Lung (tissue), 12 donors: Measurements from ENCODE around the gene LHFPL3. TPM values are rescaled to one million over a fixed set of nuclear protein-coding genes. Genes with fewer than 3 reads are reported as not detected.
A peak's percentile ranks its signal among the peaks of the same experiment; 100 is the strongest.
"Not testable (repeated sequence)": the region's sequence is repeated elsewhere in the genome, so short reads cannot be mapped to it uniquely, and the experiment has no call there.

Source experiments
- ATAC-seq: fragments of 200-7000 bp; cut with Tn5 transposase; one replicate; pipeline ENCODE4 v1.9.1; 2020; ENCODE audit warnings: moderate number of reproducible peaks; ENCODE audit not compliant: insufficient read depth, low FRiP score
- DNase-seq, 3 donors: peaks; one replicate each; pipeline ENCODE4 v3.0.0-alpha.2; 2013 to 2017
- H3K27ac ChIP-seq, 2 donors: one replicate each; pipeline ENCODE4 v1.5.1; 2013; ENCODE audit warnings: mild to moderate bottlenecking in 2 of 2, moderate library complexity in 2 of 2, control low read depth in 1 of 2, inconsistent platforms in 1 of 2, low read depth in 1 of 2, low read length in 1 of 2
- H3K27me3 ChIP-seq, 3 donors: one replicate each; pipeline ENCODE4 v1.5.1; 2013; ENCODE audit warnings: low read length in 2 of 3; ENCODE audit not compliant: control insufficient read depth in 3 of 3, insufficient read depth in 3 of 3
- H3K36me3 ChIP-seq, 4 donors: one replicate each; pipeline ENCODE4 v1.5.1; 2013; ENCODE audit warnings: low read length in 4 of 4, mild to moderate bottlenecking in 1 of 4, moderate library complexity in 1 of 4; ENCODE audit not compliant: control insufficient read depth in 4 of 4, insufficient read depth in 4 of 4
- H3K4me1 ChIP-seq, 5 donors: one replicate each; pipeline ENCODE4 v1.5.1; 2013; ENCODE audit warnings: low read length in 5 of 5, mild to moderate bottlenecking in 2 of 5, moderate library complexity in 1 of 5; ENCODE audit not compliant: control insufficient read depth in 5 of 5, insufficient read depth in 5 of 5
- H3K4me3 ChIP-seq: one replicate; pipeline ENCODE4 v1.5.1; 2013; ENCODE audit warnings: mild to moderate bottlenecking, control low read depth, moderate library complexity
- H3K9ac ChIP-seq, 2 donors: one replicate each; pipeline ENCODE4 v1.5.1; 2013; ENCODE audit warnings: low read length in 2 of 2, control low read depth in 1 of 2; ENCODE audit not compliant: insufficient read depth in 1 of 2
- H3K9me3 ChIP-seq, 4 donors: one replicate each; pipeline ENCODE4 v1.5.1; 2013; ENCODE audit warnings: low read length in 3 of 4, mild to moderate bottlenecking in 1 of 4, moderate library complexity in 1 of 4; ENCODE audit not compliant: control insufficient read depth in 4 of 4, insufficient read depth in 3 of 4
- CTCF ChIP-seq: IDR thresholded peaks from 2 replicates; pipeline ENCODE4 v1.5.1; 2012; ENCODE audit warnings: mild to moderate bottlenecking; ENCODE audit errors: control extremely low read depth, extremely low read depth
- WGBS, 2 donors: extraction: QIAGEN DNeasy Blood & Tissue Kit; methylation state at CpG; one replicate each; pipeline ENCODE4 v1.1.7; 2013; 5-methylcytosine and 5-hydroxymethylcytosine counted together
- polyA plus RNA-seq, 2 donors: library from polyadenylated mRNA; stranded (reverse); fragments of 200-250 nt; gene quantifications; one replicate each; pipeline ENCODE4 v1.2.1, GENCODE V29; 2013
- total RNA-seq, 2 donors: library from RNA; depleted of rRNA in 1 of 2; stranded (reverse); fragments of >200 nt in 1 of 2; gene quantifications; one replicate each; pipeline ENCODE4 v1.2.1, GENCODE V29; 2014 to 2021
- donor health status: control.
- donor health status: control.
- donor health status: Bipolar disorder and iron deficiency.
- donor health status: healthy.
- donor health status: DM: yes; HTN: yes; CAD: no.

The LHFPL3 gene
- total and polyA plus RNA-seq, 4 donors: not detected

GRCh38 chr7:104934665-104935064, 606.3 kb downstream of the LHFPL3 start:
- ATAC-seq: no peak
- H3K9me3 ChIP-seq: peaks cover 0 to 4% (median 0%) of the 10 kb centered on the region in 4 donors
- TF ChIP-seq CTCF: no peak
- H3K4me3 ChIP-seq: no peak overlapping the region
- no peak overlapping the region for H3K27ac ChIP-seq
- no peak for DNase-seq
- WGBS, 2 donors: 87 to 90% methylated on average over 7 of the region's 7 CpGs
- H3K36me3 ChIP-seq: no peaks in the 10 kb centered on the region
- H3K4me1 ChIP-seq: peaks cover 0 to 3% (median 0%) of the 10 kb centered on the region in 5 donors
- H3K9ac ChIP-seq: no peak overlapping the region
- H3K27me3 ChIP-seq: no peaks in the 10 kb centered on the region

GRCh38 chr7:104935276-104935675, 606.9 kb downstream of the LHFPL3 start:
- H3K4me3 ChIP-seq: no peak overlapping the region
- ATAC-seq (no peak), DNase-seq (no peak)
- H3K27me3 ChIP-seq: no peaks in the 10 kb centered on the region
- H3K4me1 ChIP-seq: peaks cover 0 to 3% (median 0%) of the 10 kb centered on the region in 5 donors
- TF ChIP-seq CTCF: no peak
- no peak overlapping the region for H3K27ac ChIP-seq
- peaks cover 0 to 4% (median 0%) of the 10 kb centered on the region in 4 donors for H3K9me3 ChIP-seq
- no peak overlapping the region for H3K9ac ChIP-seq
- no peaks in the 10 kb centered on the region for H3K36me3 ChIP-seq

- Histone ChIP-seq H3K4me3 (no peak overlapping the region), H3K36me3 (no peaks in the 10 kb centered on the region), H3K9me3 (peaks cover 0 to 4% (median 0%) of the 10 kb centered on the region in 4 donors), H3K4me1 (peaks cover 0 to 3% (median 0%) of the 10 kb centered on the region in 5 donors), H3K27ac (peak overlapping the region in 1 of 2 donors; percentile 29), H3K27me3 (no peaks in the 10 kb centered on the region), H3K9ac (no peak overlapping the region)
- WGBS, 2 donors: 78% methylated on average over 8 of the region's 8 CpGs
- no peak for TF ChIP-seq CTCF
- no peak for ATAC-seq
- DNase-seq: peak in 1 of 3 donors; percentile 24
Measured at GRCh38 chr7:104936546-104936945, 608.1 kb downstream of the LHFPL3 start.

GRCh38 chr7:104937489-104937888, 609.1 kb downstream of the LHFPL3 start:
- not testable (repeated sequence) for H3K4me3 ChIP-seq, H3K27me3 ChIP-seq, ATAC-seq, H3K4me1 ChIP-seq, DNase-seq, H3K27ac ChIP-seq, H3K36me3 ChIP-seq, H3K9ac ChIP-seq, H3K9me3 ChIP-seq
- WGBS, 2 donors: 95 to 97% methylated on average over 6 of the region's 6 CpGs
